Measurements from ENCODE around the gene EEF1AKMT1.

DNA sequence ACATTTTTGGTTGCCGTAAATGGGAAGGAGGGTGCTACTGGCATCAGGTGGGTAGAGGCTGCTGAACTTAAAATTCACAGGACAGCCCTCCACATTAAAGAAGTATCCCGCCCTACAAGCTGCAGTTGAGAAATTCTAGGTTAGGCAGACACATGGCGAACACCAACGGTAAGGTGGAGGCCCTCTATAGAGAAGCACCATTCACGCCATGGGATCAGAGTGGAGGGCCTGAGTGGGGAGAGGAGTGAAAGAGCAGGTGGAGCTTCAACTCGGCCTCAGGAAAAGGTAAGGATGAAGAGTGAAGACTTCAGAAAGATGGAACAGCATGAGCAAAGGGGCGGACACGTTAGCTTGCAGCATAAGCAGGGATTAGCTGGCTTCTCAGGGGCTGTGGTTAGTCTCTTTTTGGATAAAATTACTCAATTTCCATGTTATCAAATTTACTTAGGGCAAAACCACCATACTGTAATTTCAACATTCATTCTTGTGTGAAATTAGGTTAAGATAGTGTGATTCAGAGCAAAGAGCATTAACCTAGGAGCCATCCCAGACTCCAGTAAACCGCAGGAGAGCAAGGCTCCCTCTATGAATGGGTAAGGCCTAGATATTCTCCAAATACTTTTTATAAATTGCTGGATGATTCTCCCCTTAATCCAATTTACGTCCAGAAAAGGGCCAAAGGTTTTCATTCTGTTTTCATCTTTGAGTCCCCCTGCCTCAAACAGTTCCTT lies 1.2 kb downstream of the EEF1AKMT1 start:
- TF ChIP-seq, protein P1, sequence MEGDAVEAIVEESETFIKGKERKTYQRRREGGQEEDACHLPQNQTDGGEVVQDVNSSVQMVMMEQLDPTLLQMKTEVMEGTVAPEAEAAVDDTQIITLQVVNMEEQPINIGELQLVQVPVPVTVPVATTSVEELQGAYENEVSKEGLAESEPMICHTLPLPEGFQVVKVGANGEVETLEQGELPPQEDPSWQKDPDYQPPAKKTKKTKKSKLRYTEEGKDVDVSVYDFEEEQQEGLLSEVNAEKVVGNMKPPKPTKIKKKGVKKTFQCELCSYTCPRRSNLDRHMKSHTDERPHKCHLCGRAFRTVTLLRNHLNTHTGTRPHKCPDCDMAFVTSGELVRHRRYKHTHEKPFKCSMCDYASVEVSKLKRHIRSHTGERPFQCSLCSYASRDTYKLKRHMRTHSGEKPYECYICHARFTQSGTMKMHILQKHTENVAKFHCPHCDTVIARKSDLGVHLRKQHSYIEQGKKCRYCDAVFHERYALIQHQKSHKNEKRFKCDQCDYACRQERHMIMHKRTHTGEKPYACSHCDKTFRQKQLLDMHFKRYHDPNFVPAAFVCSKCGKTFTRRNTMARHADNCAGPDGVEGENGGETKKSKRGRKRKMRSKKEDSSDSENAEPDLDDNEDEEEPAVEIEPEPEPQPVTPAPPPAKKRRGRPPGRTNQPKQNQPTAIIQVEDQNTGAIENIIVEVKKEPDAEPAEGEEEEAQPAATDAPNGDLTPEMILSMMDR (IDR thresholded peaks at IDR 0.05), result no peak
- TF ChIP-seq POLR2A (IDR thresholded peaks at IDR 0.05) (no peak), POLR2AphosphoS5 (IDR thresholded peaks at IDR 0.05) (no peak)

Measured in sigmoid colon (tissue), 4 donors.